Aorta (tissue), 5 donors: Measurements from ENCODE around the gene TIPARP. TPM values are rescaled to one million over a fixed set of nuclear protein-coding genes. Genes with fewer than 3 reads are reported as not detected.

Experiments
- ATAC-seq: fragments of 200-7000 bp; cut with Tn5 transposase; one replicate; pipeline ENCODE4 v1.9.1; 2022; ENCODE audit warnings: moderate library complexity; ENCODE audit not compliant: low FRiP score
- DNase-seq, 2 donors: peaks; one replicate each; pipeline ENCODE4 v3.0.0-alpha.2; 2020
- H3K27ac ChIP-seq, 2 donors: one replicate each; pipeline ENCODE4 v1.5.1; 2013; ENCODE audit warnings: low read length in 2 of 2, mild to moderate bottlenecking in 2 of 2, moderate library complexity in 2 of 2, control low read depth in 1 of 2, inconsistent platforms in 1 of 2, low read depth in 1 of 2
- H3K27me3 ChIP-seq, 2 donors: one replicate each; pipeline ENCODE4 v1.6.1; 2013; ENCODE audit warnings: control low read depth in 1 of 2, low read length in 1 of 2, mild to moderate bottlenecking in 1 of 2, moderate library complexity in 1 of 2; ENCODE audit not compliant: insufficient read depth in 2 of 2, control insufficient read depth in 1 of 2
- H3K36me3 ChIP-seq, 2 donors: one replicate each; pipeline ENCODE4 v1.6.1; 2013; ENCODE audit warnings: control low read depth in 1 of 2, low read length in 1 of 2, mild to moderate bottlenecking in 1 of 2; ENCODE audit not compliant: insufficient read depth in 2 of 2, control insufficient read depth in 1 of 2
- H3K4me1 ChIP-seq, 2 donors: one replicate each; pipeline ENCODE4 v1.6.1; 2013; ENCODE audit warnings: low read length in 2 of 2, control low read depth in 1 of 2, mild to moderate bottlenecking in 1 of 2, moderate library complexity in 1 of 2; ENCODE audit not compliant: insufficient read depth in 2 of 2, control insufficient read depth in 1 of 2
- H3K4me3 ChIP-seq, 2 donors: one replicate each; pipeline ENCODE4 v1.5.1; 2013; ENCODE audit warnings: low read length in 2 of 2, control low read depth in 1 of 2, mild to moderate bottlenecking in 1 of 2
- H3K9me3 ChIP-seq: one replicate; pipeline ENCODE4 v1.6.1; 2013; ENCODE audit warnings: mild to moderate bottlenecking, low read length; ENCODE audit not compliant: control insufficient read depth
- WGBS, 2 donors: extraction: QIAGEN DNeasy Blood & Tissue Kit; methylation state at CpG; one replicate each; pipeline ENCODE4 v1.1.7; 2013; 5-methylcytosine and 5-hydroxymethylcytosine counted together
- intact Hi-C, 2 donors: fragments of 100-400 bp; cut with DNase I; formaldehyde crosslinking; loops; one replicate each; pipeline versions ENCODE4 v1.14.2 to v1.15.0; 2022
- polyA plus RNA-seq, 2 donors: library from polyadenylated mRNA; stranded (reverse); fragments of 200-250 nt; gene quantifications; one replicate each; pipeline ENCODE4 v1.2.3, GENCODE V29; 2013
- total RNA-seq, 2 donors: library from RNA; stranded (reverse); fragmentation: NEBNext Ultra II Directional; extraction: Animal tissue kit (Norgen Biotek cat#: 25700); gene quantifications; one replicate each; pipeline ENCODE4 v1.2.1, GENCODE V29; 2021
- donor health status: healthy with polysubstance abuse.
- donor health status: Bipolar disorder and iron deficiency.
- donor health status: DM: no; HTN: no; CAD: no.
- donor health status: DM: no; HTN: no; CAD: no.
- donor health status: DM: yes; HTN: yes; CAD: no.

Gene TIPARP
- total and polyA plus RNA-seq, 4 donors = 9.6 to 24.2 (median 18.1) TPM

- H3K27me3 ChIP-seq = no peaks in the 10 kb centered on the region
- DNase-seq (no peak), ATAC-seq (no peak)
- peaks cover 0 to 2% of the 10 kb centered on the region in 2 donors for H3K36me3 ChIP-seq
- no peak overlapping the region for H3K4me3 ChIP-seq
- 90 to 93% methylated on average over 7 of the region's 7 CpGs for WGBS, 2 donors
- no peaks in the 10 kb centered on the region for H3K9me3 ChIP-seq
- H3K4me1 ChIP-seq = peaks cover 3 to 6% of the 10 kb centered on the region in 2 donors
- intact Hi-C loops = no loop called here
- H3K27ac ChIP-seq = no peak overlapping the region
Observed at GRCh38 chr3:156688632-156689452, 14.5 kb downstream of the TIPARP start.

GRCh38 chr3:156689608-156690007, 15.2 kb downstream of the TIPARP start:
- intact Hi-C loops = loop anchor here in 1 of 2 donors (5.0 kb wide), 1 partner anchor 138 kb away; the partner anchor contains the start of gene LEKR1
- H3K36me3 ChIP-seq = peaks cover 0 to 2% of the 10 kb centered on the region in 2 donors
- H3K4me3 ChIP-seq = no peak overlapping the region
- WGBS, 2 donors = 0 to 1% methylated on average over 1 of the region's 1 CpG
- DNase-seq (no peak), ATAC-seq (no peak)
- H3K4me1 ChIP-seq = peaks cover 3 to 6% of the 10 kb centered on the region in 2 donors
- no peak overlapping the region for H3K27ac ChIP-seq
- H3K27me3 ChIP-seq = no peaks in the 10 kb centered on the region
- no peaks in the 10 kb centered on the region for H3K9me3 ChIP-seq

- Histone ChIP-seq H3K4me1 (peaks cover 0 to 6% of the 10 kb centered on the region in 2 donors), H3K27ac (no peak overlapping the region), H3K9me3 (no peaks in the 10 kb centered on the region), H3K4me3 (no peak overlapping the region), H3K27me3 (no peaks in the 10 kb centered on the region), H3K36me3 (peaks cover 0 to 2% of the 10 kb centered on the region in 2 donors)
- intact Hi-C loops = loop anchor here in 1 of 2 donors (5.0 kb wide), 1 partner anchor 135 kb away; the partner anchor contains the start of gene LEKR1
- ATAC-seq (peak; percentile 44), DNase-seq (no peak)
- WGBS, 2 donors = 0 to 9% methylated on average over 1 of the region's 1 CpG
Observed at GRCh38 chr3:156691920-156692319, 17.5 kb downstream of the TIPARP start.

- no peaks in the 10 kb centered on the region for H3K27me3 ChIP-seq
- H3K36me3 ChIP-seq = peaks cover 2 to 6% of the 10 kb centered on the region in 2 donors
- 1 to 7% methylated on average over 2 of the region's 2 CpGs for WGBS, 2 donors
- no peak overlapping the region for H3K4me3 ChIP-seq
- no peaks in the 10 kb centered on the region for H3K9me3 ChIP-seq
- peaks cover 0 to 6% of the 10 kb centered on the region in 2 donors for H3K4me1 ChIP-seq
- ATAC-seq (no peak), DNase-seq (no peak)
- intact Hi-C loops = loop anchor here in 1 of 2 donors (5.0 kb wide), 1 partner anchor 134 kb away; the partner anchor contains the start of gene LEKR1
- no peak overlapping the region for H3K27ac ChIP-seq
Observed at GRCh38 chr3:156693166-156693565, 18.8 kb downstream of the TIPARP start.

- intact Hi-C loops = loop anchor here in 1 of 2 donors (5.0 kb wide), 1 partner anchor 133 kb away; the partner anchor contains the start of gene LEKR1
- Histone ChIP-seq H3K36me3 (peaks cover 2 to 8% of the 10 kb centered on the region in 2 donors), H3K27ac (no peak overlapping the region), H3K4me3 (no peak overlapping the region), H3K27me3 (no peaks in the 10 kb centered on the region), H3K4me1 (peaks cover 0 to 6% of the 10 kb centered on the region in 2 donors), H3K9me3 (no peaks in the 10 kb centered on the region)
- ATAC-seq = no peak
- no peak for DNase-seq
Observed at GRCh38 chr3:156694536-156694935, 20.1 kb downstream of the TIPARP start.

- no peaks in the 10 kb centered on the region for H3K9me3 ChIP-seq
- no peak for DNase-seq
- peaks cover 2 to 14% of the 10 kb centered on the region in 2 donors for H3K36me3 ChIP-seq
- no peaks in the 10 kb centered on the region for H3K27me3 ChIP-seq
- no peak overlapping the region for H3K27ac ChIP-seq
- WGBS, 2 donors = 90 to 92% methylated on average over 1 of the region's 1 CpG
- no peaks in the 10 kb centered on the region for H3K4me1 ChIP-seq
- intact Hi-C loops = no loop called here
- no peak overlapping the region for H3K4me3 ChIP-seq
- ATAC-seq = no peak
Observed at GRCh38 chr3:156702367-156702766, 28.0 kb downstream of the TIPARP start.

- Histone ChIP-seq H3K36me3 (peaks cover 2 to 7% of the 10 kb centered on the region in 2 donors), H3K27me3 (no peaks in the 10 kb centered on the region), H3K9me3 (no peaks in the 10 kb centered on the region), H3K27ac (no peak overlapping the region), H3K4me1 (no peaks in the 10 kb centered on the region), H3K4me3 (no peak overlapping the region)
- no peak for DNase-seq
- intact Hi-C loops = no loop called here
- WGBS, 2 donors = 78 to 85% methylated on average over 4 of the region's 4 CpGs
- ATAC-seq = no peak
Observed at GRCh38 chr3:156704370-156705036, 30.1 kb downstream of the TIPARP start.

GRCh38 chr3:156705761-156706616, 31.6 kb downstream of the TIPARP start:
- Histone ChIP-seq H3K27me3 (no peaks in the 10 kb centered on the region), H3K4me3 (no peak overlapping the region), H3K4me1 (no peaks in the 10 kb centered on the region), H3K27ac (no peak overlapping the region), H3K9me3 (no peaks in the 10 kb centered on the region), H3K36me3 (peaks cover 2 to 7% of the 10 kb centered on the region in 2 donors)
- WGBS, 2 donors = 73 to 77% methylated on average over 3 of the region's 3 CpGs
- intact Hi-C loops = no loop called here
- DNase-seq = no peak
- no peak for ATAC-seq
